SKM-1 (cell line): Measurements from ENCODE around the gene ULK1.

Experiments
- DNase-seq: peaks from one replicate; lab custom pipeline; 2025; ENCODE audit not compliant: unreplicated experiment; lab: John Stamatoyannopoulos, UW

The ULK1 gene

DNA sequence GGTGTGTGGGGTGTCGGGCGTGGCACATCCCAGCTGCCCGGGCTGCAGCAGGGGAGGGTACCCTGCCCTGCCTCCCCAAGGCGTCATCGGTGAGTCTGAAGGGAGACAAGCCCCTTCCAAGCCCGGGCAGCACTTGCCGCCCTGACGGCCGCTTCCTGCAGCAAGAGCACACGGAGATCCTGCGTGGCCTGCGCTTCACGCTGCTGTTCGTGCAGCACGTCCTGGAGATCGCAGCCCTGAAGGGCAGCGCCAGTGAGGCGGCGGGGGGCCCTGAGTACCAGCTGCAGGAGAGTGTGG, 24.6 kb downstream of the ULK1 start:
- DNase-seq: no peak

DNA sequence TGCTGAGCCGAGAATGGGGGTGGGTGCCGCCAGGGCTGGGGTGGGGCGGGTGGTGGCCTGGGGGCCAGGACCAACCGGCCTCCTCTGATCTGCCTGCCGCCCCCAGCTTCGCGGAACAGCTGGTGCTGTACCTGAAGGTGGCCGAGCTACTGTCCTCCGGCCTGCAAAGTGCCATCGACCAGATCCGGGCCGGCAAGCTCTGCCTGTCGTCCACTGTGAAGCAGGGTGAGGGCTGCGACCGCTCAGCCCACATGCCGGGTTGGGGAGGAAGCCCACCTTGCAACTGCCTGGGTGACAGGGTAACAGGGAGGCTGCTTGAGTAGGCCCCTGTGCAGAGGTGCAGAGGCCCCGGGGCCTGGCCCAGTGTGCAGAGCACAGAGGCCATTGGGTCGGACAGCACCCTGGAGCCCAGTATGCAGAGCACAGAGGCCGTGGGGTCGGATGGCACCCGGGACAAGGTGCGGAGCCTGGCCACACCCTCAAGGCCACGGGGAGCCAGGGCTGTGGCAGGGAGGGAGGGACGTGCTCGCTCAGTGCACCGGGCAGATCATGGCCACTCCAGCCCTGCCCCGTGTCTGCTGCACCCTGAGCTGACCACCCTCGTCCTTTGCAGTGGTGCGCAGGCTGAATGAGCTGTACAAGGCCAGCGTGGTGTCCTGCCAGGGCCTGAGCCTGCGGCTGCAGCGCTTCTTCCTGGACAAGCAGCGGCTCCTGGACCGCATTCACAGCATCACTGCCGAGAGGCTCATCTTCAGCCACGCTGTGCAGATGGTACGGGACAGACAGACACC, 25.1 kb downstream of the ULK1 start:
- no peak for DNase-seq

DNA sequence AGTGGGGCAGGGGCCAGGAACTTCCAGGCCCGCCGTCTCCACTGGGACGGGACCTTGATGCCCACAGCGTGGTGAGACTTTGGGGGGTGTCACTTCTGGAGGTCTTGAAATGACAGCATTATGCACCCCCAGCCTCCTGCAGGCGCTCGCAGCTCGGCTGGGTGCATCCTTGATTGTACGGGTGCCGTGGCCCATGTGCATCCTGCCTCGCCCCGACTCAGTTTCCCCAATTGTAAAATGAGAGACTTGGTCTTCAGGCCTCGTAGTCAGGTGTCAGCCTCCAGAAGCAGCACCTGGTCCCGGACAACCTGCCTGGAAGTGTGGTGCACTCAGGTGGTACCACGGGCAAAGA, 25.7 kb downstream of the ULK1 start:
- no peak for DNase-seq

DNA sequence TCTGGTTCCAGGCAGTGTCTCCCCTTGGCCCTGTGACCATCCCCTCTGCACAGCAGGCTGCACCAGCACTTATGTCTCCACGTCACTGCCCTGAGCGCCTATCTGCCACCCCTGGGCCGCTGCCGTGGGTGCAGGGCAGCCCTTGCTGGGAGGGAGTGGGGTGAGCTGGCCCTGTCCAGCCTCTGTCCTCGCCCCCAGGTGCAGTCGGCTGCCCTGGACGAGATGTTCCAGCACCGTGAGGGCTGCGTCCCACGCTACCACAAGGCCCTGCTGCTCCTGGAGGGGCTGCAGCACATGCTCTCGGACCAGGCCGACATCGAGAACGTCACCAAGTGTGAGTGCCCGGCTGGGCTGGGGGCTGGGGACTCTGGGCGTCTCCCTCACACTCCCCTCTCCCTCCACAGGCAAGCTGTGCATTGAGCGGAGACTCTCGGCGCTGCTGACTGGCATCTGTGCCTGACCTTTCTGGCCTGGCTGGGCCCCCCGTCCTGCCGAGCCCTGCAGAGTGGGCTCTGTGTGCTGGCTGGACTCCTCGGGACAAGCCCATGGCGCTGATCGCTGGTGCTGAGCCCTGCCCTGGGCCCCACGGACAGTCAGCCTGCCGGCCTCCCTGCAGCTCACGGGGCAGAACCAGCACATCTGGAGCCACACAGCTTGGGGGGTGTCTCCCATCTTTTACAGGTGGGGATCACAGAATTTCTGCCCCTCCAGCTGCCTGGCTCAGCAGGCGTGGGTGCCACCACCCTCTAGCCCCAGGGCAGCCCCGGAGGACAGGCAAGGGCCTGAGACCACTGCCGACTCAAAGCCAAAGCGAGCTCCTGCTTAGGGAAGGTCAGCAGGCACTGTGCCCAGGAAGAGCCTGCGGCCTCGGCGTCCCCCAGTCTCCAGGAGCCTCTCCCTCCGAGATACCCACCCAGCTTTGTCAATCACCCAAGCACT, 26.7 kb downstream of the ULK1 start:
- no peak for DNase-seq

DNA sequence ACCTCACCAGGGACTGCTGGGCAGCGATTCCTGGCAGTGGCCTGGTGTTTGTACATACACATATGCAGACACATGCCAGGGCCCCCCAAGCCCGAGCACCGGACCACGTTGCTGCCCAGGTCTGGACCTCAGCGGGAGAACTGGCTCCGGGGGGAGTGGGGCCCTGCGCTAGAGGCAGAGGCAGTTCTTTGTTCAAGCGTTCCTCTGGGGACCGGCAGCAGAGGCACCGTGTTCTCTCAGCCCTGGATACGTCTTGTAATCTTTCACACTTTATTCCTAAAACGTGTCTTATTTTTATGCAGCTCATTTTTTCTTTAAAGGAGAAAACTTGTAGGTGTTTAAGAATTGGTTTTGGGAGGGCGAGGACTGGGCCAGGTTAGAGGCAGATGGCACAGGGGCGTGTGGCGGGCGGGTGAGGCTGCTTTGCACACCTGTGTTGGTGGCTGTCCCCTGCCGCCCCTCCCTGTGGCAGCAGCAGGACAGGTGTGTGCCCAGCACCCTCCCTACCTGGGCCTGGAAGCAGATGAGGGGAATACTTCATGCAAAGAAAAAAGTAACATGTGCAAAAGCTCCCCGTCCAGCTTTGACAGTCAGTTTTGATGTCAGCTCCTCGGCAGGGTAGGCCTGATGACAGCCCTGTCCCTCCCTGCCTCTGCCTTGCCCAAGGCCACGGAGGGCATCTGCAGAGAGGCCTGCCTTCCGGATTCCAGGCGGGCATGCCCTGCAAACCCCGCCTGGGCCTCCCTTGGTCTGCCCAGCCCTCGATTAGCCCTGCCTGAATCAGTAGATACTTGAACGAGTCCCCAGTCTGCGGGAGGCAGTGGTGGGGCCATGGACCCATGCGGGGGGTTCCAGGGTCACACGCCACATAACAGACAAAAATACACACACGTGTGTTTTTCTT, 27.7 kb downstream of the ULK1 start:
- DNase-seq: no peak

DNA sequence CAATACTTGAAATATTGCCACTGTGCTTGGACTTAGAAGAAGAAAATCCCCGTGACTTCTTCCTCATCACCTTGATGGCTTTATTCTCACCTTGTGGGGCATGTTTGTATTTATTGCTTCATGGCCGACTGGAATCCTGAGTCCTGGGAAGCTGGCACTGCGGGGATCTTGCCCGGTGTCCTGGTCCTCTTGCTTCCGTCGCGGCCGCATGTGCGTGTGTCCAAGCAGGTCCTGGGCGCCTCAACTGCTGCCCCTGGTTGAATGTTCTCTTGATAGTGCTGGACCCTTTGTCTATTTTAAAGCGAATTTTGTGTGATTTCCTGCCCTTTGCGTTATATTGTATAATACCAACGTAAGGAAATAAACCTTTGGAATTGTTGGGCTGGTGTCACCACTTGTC, 28.4 kb downstream of the ULK1 start:
- DNase-seq: no peak

DNA sequence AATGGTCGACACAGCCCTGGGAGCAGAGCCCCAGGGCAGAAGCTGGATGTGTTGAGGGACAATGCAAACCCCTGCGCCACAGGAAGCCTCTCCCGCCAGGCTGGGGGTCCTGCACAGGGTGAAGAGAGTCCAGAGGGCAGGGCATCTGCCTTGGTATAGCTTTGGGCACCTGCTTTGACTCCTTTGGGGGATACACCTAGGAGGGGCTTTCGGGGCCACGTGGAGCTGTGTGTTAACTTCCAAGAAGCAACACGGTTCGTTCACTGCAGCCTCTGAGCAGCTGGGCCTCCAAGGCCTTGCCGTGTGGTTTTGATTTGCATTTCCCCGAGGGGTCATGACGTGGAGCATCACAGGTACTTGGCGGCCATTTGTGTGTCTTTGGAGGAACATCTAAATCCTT, 28.8 kb downstream of the ULK1 start:
- no peak for DNase-seq

DNA sequence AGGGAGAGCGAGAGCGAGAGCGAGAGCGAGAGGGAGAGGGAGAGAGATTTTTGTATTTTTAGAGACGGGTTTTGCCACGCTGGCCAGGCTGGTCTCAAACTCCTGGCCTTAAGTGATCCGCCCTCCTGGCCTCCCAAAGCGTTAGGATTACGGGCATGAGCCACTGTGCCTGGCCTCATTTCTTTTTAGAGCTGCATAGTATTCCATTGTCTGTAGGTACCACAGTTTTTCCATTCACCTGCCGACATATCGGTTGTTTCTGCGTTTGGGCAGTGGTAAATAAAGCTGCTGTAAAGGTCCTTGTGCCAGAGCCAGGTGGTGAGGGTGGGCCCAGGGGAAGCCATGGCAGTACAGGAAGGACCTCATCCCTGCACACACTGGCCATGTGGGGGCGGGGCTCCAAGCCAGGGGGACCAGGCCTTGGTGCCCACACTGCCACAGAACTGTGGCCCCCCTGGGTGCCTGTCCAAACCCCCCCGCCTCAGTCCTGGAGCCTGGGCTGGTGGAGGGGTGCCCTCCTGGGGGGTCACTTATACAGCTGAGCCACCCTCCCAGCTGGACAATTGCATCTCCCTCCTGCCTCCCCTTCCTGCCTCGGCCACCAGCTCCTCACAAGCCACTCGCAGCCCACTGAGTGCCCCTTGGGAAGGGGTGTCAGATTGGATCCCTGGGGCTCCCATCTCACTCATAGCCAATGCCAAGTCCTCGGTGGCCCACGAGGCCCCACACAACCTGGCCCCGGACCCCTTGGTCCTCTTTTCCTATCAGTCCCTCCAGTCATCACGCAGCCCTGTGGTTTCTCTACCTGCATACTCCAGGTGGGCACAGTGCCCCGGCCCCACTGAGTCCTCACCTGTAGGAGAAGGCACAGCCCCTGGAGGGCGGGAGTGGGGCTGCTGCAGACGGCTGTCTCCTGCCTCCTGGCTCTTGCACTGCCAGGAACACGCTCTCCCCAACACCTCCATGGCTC, 33.0 kb downstream of the ULK1 start:
- DNase-seq: no peak

DNA sequence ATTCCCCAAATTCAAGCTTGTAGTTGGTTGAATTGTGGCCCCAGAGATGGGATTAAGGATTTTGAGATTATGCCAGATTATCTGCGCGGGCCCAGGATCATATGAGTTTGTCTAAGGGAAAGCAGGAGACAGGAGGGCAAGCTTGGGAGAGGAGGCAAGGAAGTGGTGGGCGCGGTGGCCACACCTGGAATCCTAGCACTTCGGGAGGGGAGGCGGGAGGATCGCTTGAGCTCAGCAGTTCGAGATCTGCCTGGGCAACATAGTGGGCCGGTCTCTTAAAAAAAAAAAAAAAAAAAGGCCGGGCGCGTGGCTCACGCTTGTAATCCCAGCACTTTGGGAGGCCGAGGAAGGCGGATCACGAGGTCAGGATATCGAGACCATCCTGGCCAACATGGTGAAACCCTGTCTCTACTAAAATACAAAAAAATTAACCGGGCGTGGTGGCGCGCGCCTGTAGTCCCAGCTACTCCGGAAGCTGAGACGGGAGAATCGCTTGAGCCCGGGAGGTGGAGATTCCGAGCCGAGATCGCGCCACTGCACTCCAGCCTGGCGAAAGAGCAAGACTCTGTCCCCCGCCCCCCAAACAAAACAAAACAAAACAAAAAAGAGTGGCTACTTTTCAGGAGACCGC, 33.8 kb downstream of the ULK1 start:
- no peak for DNase-seq

DNA sequence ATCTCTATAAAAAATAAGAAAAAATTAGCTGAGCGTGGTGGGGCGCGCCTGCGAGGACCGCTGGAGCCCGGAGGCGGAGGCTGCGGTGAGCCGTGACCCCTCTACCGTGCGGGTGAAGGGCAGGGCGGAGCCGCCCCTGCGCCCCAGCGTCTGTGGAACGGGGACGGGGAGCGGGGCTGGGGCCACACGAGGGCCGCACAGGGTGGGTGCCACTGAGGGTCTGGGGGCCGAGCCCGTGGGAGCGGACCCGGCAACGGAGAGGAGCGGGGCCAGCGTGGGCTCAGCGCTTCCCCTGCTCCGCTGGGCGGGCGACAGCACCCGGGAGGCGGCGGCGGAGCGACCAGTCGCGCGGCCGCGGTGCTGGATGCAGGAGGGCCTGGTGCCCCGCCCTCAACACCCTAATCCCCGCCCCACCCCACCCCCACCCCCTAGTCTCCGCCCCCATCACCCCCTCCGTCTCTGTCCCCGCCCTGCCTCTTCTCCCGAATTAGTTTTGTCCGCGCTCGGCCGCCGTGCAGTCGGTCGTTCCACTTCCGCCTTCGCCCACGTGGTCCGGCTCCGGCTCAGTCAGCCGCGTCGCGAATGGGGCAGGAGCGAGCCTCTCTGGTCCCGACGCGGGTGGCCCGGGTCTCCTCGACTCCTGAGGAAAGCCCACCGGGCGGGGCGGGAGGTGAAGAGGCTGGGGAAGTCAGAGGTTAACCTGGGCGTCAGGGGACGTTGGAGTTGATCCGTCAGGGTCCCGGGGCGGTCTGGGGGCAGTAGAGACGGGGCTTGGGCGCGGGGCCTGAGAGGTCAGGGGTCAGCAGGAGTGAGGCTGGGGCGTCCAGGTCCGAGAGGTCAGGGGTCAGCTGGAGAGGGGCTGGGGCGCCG, 34.5 kb downstream of the ULK1 start, which contains the start of gene PUS1:
PUS1 (plus strand) TSS at position 566 of the 870 bp plus-strand sequence. CDS start 447 bp downstream, outside the sequence.
- peak; percentile 50 for DNase-seq

DNA sequence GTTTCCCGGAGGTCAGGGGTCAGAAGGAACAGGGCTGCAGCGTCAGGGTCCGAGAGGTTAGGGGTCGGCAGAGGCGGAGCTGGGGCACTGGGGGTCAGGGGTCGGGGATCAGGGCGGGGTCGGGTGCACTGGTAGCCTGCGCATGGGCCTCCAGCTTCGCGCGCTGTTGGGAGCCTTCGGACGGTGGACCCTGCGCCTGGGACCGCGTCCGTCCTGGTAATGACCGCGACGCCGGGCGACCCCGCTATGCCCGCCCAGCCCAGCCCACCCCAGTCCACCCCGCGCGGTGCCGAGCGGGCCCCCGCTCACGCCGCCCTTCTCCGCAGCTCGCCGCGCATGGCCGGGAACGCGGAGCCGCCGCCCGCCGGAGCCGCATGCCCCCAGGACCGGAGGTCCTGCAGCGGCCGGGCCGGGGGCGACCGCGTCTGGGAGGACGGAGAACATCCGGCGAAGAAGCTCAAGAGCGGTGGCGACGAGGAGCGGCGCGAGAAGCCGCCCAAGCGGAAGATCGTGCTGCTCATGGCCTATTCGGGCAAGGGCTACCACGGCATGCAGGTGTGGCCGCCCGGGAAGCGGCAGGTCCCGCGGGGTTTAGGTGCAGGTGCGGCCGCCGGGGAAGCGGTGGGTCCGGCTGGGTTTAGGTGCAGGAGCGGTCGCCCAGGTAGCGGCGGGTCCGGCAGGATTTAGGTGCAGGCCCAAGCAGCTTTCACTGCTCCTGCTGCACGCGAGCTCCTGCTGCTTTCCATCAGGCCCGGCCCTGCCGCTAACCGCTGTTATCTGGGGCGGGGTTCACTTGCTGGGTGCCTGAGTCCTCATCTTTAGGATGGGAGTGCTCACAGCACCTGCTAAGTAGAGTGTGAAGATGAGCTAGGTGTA, 35.4 kb downstream of the ULK1 start:
- DNase-seq: no peak

DNA sequence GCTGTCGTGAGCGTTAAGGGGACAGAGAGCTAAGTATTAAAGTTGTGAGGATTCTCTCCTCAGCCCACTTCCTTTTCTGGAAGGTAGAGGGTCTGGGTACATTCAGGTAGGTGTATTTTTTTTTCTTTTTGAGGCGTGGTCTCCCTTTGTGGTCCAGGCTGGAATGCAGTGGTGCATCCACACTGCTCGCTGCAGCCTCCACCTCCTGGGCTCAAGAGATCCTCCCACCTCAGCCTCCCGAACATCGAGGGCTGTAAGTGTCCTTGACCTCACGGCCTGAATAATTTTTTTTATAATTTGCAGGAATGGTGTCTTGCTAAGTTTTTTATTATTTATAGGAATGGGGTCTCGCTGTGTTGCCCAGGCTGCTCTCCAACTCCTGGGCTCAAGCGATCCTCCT, 36.1 kb downstream of the ULK1 start:
- DNase-seq: no peak

DNA sequence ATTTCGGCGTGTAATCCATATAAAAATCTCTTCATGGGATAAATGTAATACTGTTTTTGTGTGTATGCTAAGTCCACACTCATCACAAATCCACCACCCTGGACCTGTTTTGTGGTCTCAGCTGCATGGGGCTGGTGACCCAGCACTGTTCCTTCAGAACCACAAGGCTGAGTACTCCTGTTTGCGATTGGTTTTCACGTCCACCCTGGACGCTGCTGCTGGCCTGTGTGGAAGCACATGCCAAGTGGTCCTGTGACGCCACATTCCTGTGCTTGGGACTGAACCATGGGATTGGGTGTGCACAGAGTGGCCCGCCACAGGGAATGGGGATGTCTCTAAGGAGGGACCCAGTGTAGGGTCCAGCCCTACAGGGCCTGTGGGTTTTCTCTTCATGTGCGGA, 39.0 kb downstream of the ULK1 start:
- no peak for DNase-seq

DNA sequence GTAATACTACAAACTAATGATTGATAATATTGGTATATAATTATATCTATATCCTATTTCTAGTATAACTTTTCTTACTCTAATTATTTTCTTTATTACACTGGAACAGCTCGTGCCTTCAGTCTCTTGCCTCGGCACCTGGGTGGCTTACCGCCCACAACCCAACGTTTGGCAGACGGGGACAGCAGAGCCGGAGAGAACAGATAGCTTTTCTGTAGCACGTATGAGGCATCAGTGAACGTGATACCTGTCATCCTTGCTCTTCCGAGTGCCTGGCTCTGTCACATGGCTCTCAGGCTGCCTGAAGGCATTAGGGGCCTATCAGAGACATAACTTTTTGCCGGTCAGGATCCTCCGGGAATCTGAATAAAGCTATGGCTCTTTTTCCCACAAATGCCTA, 40.1 kb downstream of the ULK1 start:
- DNase-seq: no peak

DNA sequence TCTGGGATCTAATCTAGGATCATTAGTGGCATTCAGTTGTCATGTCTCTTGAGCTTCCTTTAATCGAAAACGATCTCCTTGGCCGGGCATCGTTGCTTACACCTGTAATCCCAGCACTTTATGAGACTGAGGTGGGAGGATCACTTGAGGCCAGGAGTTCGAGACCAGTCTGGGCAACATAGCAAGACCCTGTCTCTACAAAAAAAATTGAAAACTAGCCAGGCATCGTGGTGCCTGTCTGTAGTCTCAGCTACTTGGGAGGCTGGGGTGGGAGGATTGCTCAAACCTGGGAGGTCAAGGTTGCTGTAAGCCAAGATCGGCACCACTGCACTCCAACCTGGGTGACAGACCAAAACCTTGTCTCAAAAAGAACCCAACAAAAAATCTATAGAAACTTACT, 43.7 kb downstream of the ULK1 start:
- DNase-seq: no peak

DNA sequence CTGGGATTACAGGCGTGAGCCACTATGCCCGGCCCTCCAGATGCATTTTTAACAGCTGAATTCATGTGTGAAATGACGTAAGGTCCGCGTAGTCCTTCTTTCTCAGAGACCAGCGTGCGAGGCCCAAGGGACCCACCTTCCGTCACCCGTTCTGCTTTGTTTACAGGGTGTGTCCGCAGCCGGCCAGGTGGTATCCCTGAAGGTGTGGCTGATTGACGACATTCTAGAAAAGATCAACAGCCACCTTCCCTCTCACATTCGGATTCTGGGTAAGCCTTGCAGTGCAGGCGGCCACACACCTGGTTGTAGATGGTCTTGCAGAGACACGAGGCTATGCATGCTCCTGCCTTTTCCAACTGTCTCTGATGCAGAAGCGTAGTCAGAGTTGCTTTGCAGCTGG, 44.6 kb downstream of the ULK1 start:
- no peak for DNase-seq

DNA sequence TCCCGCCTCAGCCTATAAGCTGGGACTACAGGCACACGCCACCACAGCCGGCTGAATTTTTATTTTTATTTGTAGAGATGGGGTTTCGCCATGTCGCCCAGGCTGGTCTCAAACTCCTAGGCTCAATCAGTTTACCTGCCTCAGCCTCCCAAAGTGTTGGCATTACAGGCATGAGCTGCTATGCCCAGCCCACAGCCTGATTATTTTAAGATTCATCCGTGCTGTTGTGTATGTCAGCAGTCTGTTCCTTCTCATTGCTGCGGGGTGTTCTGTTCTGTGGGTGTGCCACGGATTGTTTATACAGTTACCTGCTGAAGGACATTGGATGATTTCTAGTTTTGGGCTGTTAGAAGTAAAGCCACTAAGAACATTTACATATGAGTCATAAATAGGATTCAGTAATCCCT, 45.7 kb downstream of the ULK1 start:
- no peak for DNase-seq
